Measurements from ENCODE around the gene MYO18B.

DNA sequence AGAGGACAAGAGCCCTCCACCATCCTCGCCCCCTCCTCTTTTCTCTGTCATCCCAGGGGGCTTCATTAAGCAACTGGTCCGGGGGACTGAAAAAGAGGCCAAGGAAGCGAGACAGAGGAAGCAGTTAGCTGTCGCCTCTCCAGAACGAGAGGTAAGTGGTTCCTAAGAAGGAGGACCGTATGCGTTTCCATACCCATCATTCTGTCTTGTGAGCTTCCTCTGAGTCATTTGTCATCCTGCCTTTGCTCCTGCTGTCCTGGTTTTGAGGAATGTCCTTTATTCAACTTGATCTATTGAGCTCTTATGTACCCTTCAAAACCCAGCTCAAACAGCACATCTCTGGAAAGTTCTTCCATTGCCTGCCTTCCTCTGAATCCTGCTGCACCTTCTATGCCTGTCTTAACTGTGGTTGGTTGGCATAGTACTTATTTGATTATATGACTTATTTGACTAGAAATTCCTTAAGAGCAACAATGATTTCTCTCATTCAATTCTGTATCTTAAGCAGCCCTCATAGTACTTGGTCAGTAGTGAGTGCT, 21.3 kb downstream of the MYO18B start:
- TF ChIP-seq, protein P1, sequence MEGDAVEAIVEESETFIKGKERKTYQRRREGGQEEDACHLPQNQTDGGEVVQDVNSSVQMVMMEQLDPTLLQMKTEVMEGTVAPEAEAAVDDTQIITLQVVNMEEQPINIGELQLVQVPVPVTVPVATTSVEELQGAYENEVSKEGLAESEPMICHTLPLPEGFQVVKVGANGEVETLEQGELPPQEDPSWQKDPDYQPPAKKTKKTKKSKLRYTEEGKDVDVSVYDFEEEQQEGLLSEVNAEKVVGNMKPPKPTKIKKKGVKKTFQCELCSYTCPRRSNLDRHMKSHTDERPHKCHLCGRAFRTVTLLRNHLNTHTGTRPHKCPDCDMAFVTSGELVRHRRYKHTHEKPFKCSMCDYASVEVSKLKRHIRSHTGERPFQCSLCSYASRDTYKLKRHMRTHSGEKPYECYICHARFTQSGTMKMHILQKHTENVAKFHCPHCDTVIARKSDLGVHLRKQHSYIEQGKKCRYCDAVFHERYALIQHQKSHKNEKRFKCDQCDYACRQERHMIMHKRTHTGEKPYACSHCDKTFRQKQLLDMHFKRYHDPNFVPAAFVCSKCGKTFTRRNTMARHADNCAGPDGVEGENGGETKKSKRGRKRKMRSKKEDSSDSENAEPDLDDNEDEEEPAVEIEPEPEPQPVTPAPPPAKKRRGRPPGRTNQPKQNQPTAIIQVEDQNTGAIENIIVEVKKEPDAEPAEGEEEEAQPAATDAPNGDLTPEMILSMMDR (IDR thresholded peaks at IDR 0.05; ENCODE audit: extremely low read depth in 1 of 2, insufficient read depth in 1 of 2, low read depth in 1 of 2, low read length in 2 of 2) = no peak
- TF ChIP-seq, protein P2, sequence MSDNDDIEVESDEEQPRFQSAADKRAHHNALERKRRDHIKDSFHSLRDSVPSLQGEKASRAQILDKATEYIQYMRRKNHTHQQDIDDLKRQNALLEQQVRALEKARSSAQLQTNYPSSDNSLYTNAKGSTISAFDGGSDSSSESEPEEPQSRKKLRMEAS (IDR thresholded peaks at IDR 0.05; ENCODE audit: insufficient read depth, insufficient read length) = no peak
- no peak for TF ChIP-seq POLR2AphosphoS5 (IDR thresholded peaks at IDR 0.05; ENCODE audit: insufficient read depth, low read depth, low read length)

All from endothelial cell of umbilical vein (primary cell).